Ishikawa (cell line): Measurements from ENCODE around the gene QARS1.

Experiments used
- CEBPB ChIP-seq: IDR thresholded peaks from 2 replicates; pipeline ENCODE4 v1.6.1; 2012
- EGR1 ChIP-seq: IDR thresholded peaks from 2 replicates; pipeline ENCODE4 v1.6.1; 2012
- EP300 ChIP-seq: IDR thresholded peaks from 2 replicates; pipeline ENCODE4 v1.6.1; 2012; ENCODE audit warnings: borderline replicate concordance
- FOXM1 ChIP-seq: IDR thresholded peaks from 2 replicates; pipeline ENCODE4 v1.6.1; 2012; ENCODE audit warnings: low read depth, borderline replicate concordance
- NFIC ChIP-seq: IDR thresholded peaks from 2 replicates; pipeline ENCODE4 v1.6.1; 2012
- RAD21 ChIP-seq: IDR thresholded peaks from 2 replicates; pipeline ENCODE4 v1.6.1; 2012; ENCODE audit warnings: low read depth
- TAF1 ChIP-seq: IDR thresholded peaks from 2 replicates; pipeline ENCODE4 v1.6.1; 2012; ENCODE audit warnings: low read depth, mild to moderate bottlenecking
- TCF12 ChIP-seq: IDR thresholded peaks from 2 replicates; pipeline ENCODE4 v1.6.1; 2012; ENCODE audit warnings: low read depth
- TEAD4 ChIP-seq: IDR thresholded peaks from 2 replicates; pipeline ENCODE4 v1.6.1; 2012
- YY1 ChIP-seq: IDR thresholded peaks from 2 replicates; pipeline ENCODE4 v1.6.1; 2012; ENCODE audit warnings: low read depth
- ZBTB7A ChIP-seq: IDR thresholded peaks from 2 replicates; pipeline ENCODE4 v1.6.1; 2012; ENCODE audit warnings: low read depth
- TF ChIP-seq, protein P1 (sequence below): IDR thresholded peaks from 2 replicates; pipeline ENCODE4 v1.6.1; 2012
- TF ChIP-seq, protein P2 (sequence below): IDR thresholded peaks from 2 replicates; pipeline ENCODE4 v1.6.1; 2012; ENCODE audit warnings: low read depth, mild to moderate bottlenecking
- TF ChIP-seq, protein P3 (sequence below): IDR thresholded peaks from 2 replicates; pipeline ENCODE4 v1.6.1; 2012

DNA sequence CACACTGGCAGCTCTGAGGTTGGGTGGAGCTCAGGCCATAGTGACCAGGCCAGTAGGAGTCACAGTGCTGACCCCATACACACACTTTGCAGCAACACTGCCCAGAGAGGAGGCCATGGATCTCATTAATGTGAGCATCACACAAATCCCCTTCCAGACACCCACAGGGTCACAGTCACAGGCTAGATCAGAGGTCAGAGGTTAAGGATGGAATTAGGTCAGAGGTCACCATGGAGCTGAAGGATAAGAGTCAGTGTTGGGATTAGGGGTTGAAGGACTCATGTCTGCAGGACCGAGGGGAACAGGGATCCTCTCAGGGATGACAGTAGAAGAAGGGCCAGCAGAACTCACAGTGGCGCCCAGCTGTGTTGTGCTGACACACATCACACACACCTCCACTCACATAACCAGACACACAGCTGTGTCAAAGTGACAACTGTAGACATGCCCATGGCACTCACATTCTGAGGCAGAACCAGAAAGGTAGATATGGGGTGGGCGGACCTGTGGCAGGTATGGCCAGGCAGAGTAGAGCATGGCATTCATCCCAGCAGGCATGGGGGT is 48.9 kb upstream of the QARS1 start:
- no peak for TF ChIP-seq TEAD4
- TF ChIP-seq EP300: no peak
- TF ChIP-seq RAD21: no peak
- TF ChIP-seq FOXM1: no peak
- TF ChIP-seq YY1: no peak
- TF ChIP-seq NFIC: no peak
- TF ChIP-seq TAF1: no peak
- TF ChIP-seq TCF12: no peak
- TF ChIP-seq, protein P1, sequence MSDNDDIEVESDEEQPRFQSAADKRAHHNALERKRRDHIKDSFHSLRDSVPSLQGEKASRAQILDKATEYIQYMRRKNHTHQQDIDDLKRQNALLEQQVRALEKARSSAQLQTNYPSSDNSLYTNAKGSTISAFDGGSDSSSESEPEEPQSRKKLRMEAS: no peak
- TF ChIP-seq EGR1: no peak
- TF ChIP-seq ZBTB7A: no peak
- TF ChIP-seq, protein P2, sequence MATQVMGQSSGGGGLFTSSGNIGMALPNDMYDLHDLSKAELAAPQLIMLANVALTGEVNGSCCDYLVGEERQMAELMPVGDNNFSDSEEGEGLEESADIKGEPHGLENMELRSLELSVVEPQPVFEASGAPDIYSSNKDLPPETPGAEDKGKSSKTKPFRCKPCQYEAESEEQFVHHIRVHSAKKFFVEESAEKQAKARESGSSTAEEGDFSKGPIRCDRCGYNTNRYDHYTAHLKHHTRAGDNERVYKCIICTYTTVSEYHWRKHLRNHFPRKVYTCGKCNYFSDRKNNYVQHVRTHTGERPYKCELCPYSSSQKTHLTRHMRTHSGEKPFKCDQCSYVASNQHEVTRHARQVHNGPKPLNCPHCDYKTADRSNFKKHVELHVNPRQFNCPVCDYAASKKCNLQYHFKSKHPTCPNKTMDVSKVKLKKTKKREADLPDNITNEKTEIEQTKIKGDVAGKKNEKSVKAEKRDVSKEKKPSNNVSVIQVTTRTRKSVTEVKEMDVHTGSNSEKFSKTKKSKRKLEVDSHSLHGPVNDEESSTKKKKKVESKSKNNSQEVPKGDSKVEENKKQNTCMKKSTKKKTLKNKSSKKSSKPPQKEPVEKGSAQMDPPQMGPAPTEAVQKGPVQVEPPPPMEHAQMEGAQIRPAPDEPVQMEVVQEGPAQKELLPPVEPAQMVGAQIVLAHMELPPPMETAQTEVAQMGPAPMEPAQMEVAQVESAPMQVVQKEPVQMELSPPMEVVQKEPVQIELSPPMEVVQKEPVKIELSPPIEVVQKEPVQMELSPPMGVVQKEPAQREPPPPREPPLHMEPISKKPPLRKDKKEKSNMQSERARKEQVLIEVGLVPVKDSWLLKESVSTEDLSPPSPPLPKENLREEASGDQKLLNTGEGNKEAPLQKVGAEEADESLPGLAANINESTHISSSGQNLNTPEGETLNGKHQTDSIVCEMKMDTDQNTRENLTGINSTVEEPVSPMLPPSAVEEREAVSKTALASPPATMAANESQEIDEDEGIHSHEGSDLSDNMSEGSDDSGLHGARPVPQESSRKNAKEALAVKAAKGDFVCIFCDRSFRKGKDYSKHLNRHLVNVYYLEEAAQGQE: no peak
- TF ChIP-seq, protein P3, sequence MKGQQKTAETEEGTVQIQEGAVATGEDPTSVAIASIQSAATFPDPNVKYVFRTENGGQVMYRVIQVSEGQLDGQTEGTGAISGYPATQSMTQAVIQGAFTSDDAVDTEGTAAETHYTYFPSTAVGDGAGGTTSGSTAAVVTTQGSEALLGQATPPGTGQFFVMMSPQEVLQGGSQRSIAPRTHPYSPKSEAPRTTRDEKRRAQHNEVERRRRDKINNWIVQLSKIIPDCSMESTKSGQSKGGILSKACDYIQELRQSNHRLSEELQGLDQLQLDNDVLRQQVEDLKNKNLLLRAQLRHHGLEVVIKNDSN: no peak
- no peak for TF ChIP-seq CEBPB
